Brain microvascular endothelial cell (primary cell): ENCODE results near the gene SPSB3.

Experiments used
- DNase-seq: peaks from one replicate; pipeline ENCODE4 v3.0.0-alpha.2; 2020
- H3K27ac ChIP-seq: fragments of 250-450 bp; sonication (Bioruptor Pico); 2 replicates; pipeline ENCODE4 v1.5.1; 2020; ENCODE audit warnings: mild to moderate bottlenecking, moderate library complexity
- H3K27me3 ChIP-seq: fragments of 250-450 bp; sonication (Bioruptor Pico); replicated peaks from 2 replicates; pipeline ENCODE4 v1.5.1; 2020; ENCODE audit warnings: mild to moderate bottlenecking
- H3K36me3 ChIP-seq: fragments of 250-450 bp; sonication (Bioruptor Pico); replicated peaks from 2 replicates; pipeline ENCODE4 v1.5.1; 2020; ENCODE audit warnings: mild to moderate bottlenecking
- H3K4me3 ChIP-seq: 2 replicates; pipeline ENCODE4 v1.5.1; 2011; ENCODE audit warnings: low read depth, mild to moderate bottlenecking, control low read depth, low read length, moderate library complexity
- CTCF ChIP-seq: IDR thresholded peaks from 2 replicates; pipeline ENCODE4 v1.5.1; 2011; ENCODE audit warnings: low read depth, mild to moderate bottlenecking, moderate library complexity, low read length, control low read depth, inconsistent platforms; ENCODE audit errors: missing control alignments
- in situ Hi-C: cut with HindIII; loops from 2 replicates; pipeline ENCODE4 v1.10.0; 2017; ENCODE audit warnings: low sequenced_read_pairs, low pct_ligation_motif_present

The SPSB3 gene

GRCh38 chr16:1766231-1766630, 16.1 kb downstream of the SPSB3 start:
- in situ Hi-C loops, result no loop called here
- H3K36me3 ChIP-seq, result peaks cover 76% of the 10 kb centered on the region
- no peak for TF ChIP-seq CTCF

GRCh38 chr16:1765826-1766225, 16.5 kb downstream of the SPSB3 start:
- DNase-seq, result no peak
- H3K36me3 ChIP-seq, result peaks cover 80% of the 10 kb centered on the region
- no peak overlapping the region for H3K27ac ChIP-seq
- TF ChIP-seq CTCF, result no peak
- no peak overlapping the region for H3K4me3 ChIP-seq
- no peaks in the 10 kb centered on the region for H3K27me3 ChIP-seq
- in situ Hi-C loops, result no loop called here

More at GRCh38 chr16:1766231-1766630, 16.1 kb downstream of the SPSB3 start:
- Histone ChIP-seq H3K27ac (no peak overlapping the region), H3K27me3 (no peaks in the 10 kb centered on the region), H3K4me3 (no peak overlapping the region)
- DNase-seq, result no peak

GRCh38 chr16:1764971-1765370, 17.4 kb downstream of the SPSB3 start:
- Histone ChIP-seq H3K36me3 (peaks cover 83% of the 10 kb centered on the region), H3K27me3 (no peaks in the 10 kb centered on the region), H3K27ac (no peak overlapping the region), H3K4me3 (no peak overlapping the region)
- TF ChIP-seq CTCF, result no peak
- in situ Hi-C loops, result no loop called here
- no peak for DNase-seq

- H3K27ac ChIP-seq, result no peak overlapping the region
- in situ Hi-C loops, result no loop called here
- H3K4me3 ChIP-seq, result no peak overlapping the region
- peaks cover 80% of the 10 kb centered on the region for H3K36me3 ChIP-seq
- DNase-seq, result no peak
- H3K27me3 ChIP-seq, result no peaks in the 10 kb centered on the region
- peak; percentile 76 for TF ChIP-seq CTCF
These were observed 18.6 kb downstream of the SPSB3 start for GRCh38 chr16:1763521-1764511.

GRCh38 chr16:1762879-1763520, 19.4 kb downstream of the SPSB3 start:
- in situ Hi-C loops, result no loop called here
- H3K27me3 ChIP-seq, result no peaks in the 10 kb centered on the region
- no peak overlapping the region for H3K27ac ChIP-seq
- H3K36me3 ChIP-seq, result peaks cover 80% of the 10 kb centered on the region
- no peak for TF ChIP-seq CTCF
- no peak for DNase-seq
- no peak overlapping the region for H3K4me3 ChIP-seq
